GM12875 (cell line): ENCODE measurements around the gene BPIFB6.

Experiments used
- H3K4me3 ChIP-seq: one replicate; pipeline ENCODE4 v1.5.1; 2011; ENCODE audit warnings: low read depth, low read length, control low read depth
- CTCF ChIP-seq: IDR thresholded peaks from 2 replicates; pipeline ENCODE4 v1.5.1; 2011; ENCODE audit warnings: low read depth, mild to moderate bottlenecking, control low read depth, inconsistent platforms, low read length, moderate library complexity, borderline replicate concordance; ENCODE audit not compliant: insufficient read depth

Gene BPIFB6

GRCh38 chr20:33059741-33060390 is 28.4 kb downstream of the BPIFB6 start:
- no peak overlapping the region for H3K4me3 ChIP-seq

GRCh38 chr20:33061658-33062028 is 30.2 kb downstream of the BPIFB6 start:
- H3K4me3 ChIP-seq, result no peak overlapping the region
- no peak for TF ChIP-seq CTCF

More at GRCh38 chr20:33059741-33060390, 28.4 kb downstream of the BPIFB6 start:
- TF ChIP-seq CTCF, result no peak

- no peak for TF ChIP-seq CTCF
- no peak overlapping the region for H3K4me3 ChIP-seq
Measured at GRCh38 chr20:33062105-33062824, 30.8 kb downstream of the BPIFB6 start.

GRCh38 chr20:33062825-33063149 is 31.3 kb downstream of the BPIFB6 start:
- no peak for TF ChIP-seq CTCF
- H3K4me3 ChIP-seq, result no peak overlapping the region

- no peak overlapping the region for H3K4me3 ChIP-seq
- TF ChIP-seq CTCF, result no peak
Measured at GRCh38 chr20:33063271-33063670, 31.8 kb downstream of the BPIFB6 start.

- H3K4me3 ChIP-seq, result no peak overlapping the region
- TF ChIP-seq CTCF, result no peak
Measured at GRCh38 chr20:33064572-33065287, 33.3 kb downstream of the BPIFB6 start.

GRCh38 chr20:33065785-33066184 is 34.3 kb downstream of the BPIFB6 start:
- H3K4me3 ChIP-seq, result no peak overlapping the region
- no peak for TF ChIP-seq CTCF
